Inferior parietal cortex (tissue), 1 donor: ENCODE measurements around the gene COL8A2.

Source experiments
- DNase-seq: peaks from one replicate; pipeline ENCODE4 v3.0.0-alpha.2; 2016; ENCODE audit errors: extremely low spot score

COL8A2 gene

DNA sequence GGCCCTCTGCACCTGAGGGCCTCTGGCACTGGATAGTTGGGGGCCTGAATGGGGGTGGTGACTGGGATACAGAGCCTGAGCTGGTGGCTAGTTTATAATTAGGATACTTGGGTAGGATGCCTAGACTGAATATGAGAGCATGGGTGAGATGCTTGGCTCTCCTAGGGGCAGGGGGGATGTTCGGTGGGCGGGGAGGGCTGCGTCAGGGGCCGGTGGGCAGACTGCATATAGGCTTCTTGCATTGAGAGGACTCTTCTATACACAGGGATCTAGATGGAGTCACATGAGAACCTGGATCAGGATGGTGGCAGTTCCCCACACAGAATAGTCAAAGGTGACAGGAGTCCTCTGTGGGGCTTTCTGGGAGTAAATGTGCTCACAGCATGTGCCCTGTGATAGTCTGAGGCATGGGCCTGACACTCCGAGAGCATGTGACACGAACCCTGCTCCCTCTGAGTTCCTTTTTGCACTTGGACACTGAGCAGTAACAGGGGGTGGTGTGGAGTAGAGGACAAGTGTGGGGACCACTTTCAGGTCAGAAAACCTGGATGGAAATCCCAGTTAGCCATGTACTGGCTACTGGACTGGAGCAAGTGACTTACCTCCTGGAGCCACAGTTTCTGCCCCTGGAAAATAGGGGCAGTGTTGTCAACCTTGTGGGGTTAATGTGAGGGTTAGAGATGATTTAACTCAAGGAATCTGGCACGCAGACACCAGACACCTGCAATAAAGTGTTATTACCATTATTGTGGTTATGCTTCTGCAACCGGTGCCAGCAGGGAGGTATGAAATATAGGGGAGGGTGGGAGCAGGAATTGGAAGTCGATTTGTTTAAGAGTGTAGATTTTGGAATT lies 33.2 kb upstream of the COL8A2 start:
- no peak for DNase-seq

DNA sequence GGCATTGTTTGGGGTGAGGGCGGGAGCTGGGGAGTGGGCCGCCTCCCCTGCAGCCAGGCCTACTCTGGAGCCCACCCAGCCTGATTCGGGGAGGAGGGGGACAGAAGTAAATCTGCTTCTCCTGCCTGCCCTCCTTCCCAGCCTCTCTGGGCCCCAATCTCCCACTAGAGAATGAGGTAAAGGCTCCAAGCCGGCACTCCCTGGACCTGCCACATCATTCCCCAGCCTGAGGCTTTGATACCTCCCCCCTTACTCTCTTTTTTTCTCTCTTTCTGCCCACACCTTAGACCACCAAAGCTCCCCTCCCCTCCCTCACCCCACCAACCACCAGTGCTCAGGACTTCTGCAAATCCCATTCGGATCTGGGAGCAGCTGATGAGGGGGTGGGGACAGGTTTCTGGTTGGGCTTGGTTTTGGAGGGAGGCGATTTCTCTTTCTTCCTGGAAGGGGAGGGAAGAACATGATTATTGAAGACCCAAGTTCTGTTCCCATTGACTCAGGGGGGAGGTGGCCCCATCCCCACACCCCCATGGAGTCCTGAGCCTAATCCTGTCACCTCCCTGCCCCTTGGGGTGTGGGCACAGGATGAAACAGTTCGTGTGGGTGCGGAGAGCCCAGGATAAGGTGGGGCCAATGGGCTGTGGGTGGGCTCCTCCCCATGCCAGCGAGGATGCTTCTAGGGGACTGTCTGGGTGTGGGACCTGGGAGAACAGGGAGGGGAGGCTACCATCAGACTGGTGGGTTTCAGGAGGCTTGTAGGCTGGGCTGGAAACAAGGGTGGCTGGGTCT lies 32.3 kb upstream of the COL8A2 start:
- no peak for DNase-seq

DNA sequence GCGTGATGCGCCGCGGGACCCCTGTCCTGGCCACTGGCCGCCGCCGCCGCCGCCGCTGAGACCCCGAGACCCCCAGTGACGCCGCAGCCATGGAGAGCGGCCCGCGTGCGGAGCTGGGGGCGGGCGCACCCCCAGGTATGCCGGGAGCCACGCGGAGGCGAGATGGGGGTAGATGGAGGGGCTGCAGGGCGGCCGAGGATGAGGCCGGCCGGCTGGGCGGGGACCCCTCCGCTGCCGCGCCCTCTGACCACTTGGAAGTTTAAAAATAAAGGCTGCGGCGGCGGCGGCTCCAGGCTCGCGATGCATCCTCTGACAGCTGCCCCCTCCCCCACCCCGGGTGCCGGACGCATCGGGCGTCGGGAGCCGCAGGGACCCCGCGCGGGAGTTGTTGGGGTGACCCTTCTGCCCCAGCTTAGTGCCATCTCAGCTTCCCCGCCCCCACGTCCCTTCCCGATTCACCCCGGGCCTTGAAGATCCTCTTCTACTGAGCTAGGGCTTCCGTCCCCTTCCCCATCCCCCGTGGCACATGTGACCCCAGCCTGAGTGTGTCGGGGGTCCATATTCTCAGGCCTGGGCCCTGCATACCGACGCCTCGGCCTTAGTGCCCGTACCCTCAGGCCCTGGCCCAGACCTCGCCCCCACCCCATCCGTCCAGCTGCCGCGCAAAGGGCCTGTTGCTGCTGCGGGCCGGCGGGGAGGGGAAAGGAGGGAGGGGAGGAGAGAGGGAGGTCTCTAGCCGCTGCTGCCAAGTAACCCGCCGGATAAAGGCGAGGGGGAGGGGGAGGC lies 31.5 kb upstream of the COL8A2 start:
- DNase-seq = no peak

DNA sequence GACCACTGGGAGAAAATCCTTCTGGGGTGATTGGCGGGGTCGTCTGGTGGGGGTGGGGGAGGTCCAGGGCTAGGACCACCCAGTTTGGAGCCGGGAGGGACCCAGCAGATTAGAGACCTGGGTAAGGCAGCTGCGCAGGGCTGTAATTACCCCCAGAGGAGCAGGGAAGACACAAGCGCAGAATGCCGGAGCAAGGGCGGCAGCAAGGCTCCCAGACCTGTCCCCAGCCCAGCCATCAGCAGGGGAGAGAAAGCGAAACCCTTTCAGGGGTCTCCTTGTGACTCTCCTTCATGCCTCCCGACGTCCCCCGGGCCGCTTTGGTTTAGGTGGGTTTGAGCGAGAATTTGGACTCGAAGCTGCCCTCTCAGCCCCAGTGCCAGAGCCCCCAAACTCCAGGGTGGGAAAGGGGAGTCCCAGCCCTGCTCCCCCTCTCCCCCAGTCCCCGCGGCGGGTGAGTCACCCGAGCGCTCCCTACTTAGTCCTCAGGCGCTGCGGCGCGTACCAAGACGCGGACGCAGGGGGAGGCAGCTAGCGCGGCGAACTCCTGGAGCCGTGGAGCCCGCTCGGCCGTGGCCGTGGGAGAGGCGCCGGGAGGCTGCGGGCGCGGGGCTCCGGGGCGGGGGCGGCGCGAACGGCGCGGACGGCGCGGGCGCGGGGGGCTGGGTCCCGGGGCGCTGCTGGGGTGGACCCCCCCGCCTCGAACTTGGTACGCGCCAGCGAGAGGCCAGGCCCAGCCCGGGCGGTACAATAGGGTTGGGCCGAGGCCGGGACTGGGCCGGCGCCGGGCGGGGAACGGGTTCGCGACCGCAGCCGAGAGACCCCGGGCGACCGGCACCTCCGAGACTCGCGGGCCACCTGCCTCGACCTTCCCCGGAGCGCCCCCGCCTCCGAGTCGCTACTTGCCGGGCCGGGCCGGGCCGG lies 30.6 kb upstream of the COL8A2 start, which contains the start of gene MAP7D1:
MAP7D1 (plus strand) TSS at position 753 of the 921 bp plus-strand sequence. CDS start 258 bp downstream, outside the sequence.
- peak; percentile 82 for DNase-seq

- DNase-seq = no peak
Observed at GRCh38 chr1:36154765-36155407, 29.9 kb upstream of the COL8A2 start.

DNA sequence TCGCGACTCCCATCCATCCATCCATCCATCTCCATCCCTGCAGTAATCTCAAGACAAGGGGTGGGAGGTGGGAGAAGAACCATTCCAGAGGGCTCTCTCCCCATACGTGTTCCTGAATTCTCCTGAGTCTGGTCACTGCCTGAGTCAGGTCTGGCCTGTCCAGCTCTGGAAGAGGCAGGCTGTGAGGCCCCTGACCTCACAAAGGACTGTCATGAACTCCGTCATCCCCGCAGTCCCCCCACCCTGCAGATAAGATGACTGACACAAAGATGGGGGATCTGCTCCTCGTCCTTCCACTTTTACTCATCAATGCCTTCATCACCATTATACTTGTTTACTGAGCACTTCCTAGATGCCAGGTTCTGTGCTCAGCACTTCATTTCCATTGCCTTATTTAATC lies 29.3 kb upstream of the COL8A2 start:
- DNase-seq = no peak

DNA sequence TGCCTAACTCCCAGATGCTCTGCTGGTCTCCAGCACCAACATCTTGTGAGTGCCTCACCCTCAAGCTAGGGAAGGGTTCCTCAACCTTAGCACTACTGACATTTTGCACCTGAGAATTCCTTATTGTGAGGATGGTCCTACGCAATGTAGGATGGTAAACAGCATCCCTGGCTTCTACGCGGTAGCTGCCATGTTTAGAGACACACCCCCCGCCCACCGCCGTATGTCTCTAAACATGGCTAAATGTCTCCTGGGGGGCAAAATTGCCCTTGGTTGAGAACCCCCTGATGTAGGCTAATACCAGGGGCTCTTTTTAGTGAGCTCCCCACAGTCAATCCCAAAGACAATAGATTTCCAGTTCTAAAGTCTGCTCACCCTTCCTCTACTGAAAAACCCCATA lies 28.5 kb upstream of the COL8A2 start:
- DNase-seq = no peak

DNA sequence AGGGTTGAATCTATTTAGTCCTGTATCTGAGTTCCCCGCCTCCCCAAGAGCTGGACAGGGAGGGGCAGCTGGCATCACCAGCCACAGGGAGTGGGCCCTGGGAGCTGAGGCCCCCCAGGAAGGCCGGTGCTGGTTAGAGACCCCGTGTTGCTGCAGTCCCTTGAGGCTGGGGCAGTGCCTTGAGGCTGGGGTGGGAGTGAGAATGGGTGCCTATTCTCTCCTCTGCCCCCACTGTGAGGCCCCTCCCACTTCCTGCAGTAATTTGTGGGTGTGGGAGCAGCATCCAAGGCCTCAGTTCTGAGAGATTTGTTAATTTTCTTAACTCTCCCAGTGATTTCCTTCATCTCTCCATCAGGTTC lies 26.8 kb upstream of the COL8A2 start:
- no peak for DNase-seq

DNA sequence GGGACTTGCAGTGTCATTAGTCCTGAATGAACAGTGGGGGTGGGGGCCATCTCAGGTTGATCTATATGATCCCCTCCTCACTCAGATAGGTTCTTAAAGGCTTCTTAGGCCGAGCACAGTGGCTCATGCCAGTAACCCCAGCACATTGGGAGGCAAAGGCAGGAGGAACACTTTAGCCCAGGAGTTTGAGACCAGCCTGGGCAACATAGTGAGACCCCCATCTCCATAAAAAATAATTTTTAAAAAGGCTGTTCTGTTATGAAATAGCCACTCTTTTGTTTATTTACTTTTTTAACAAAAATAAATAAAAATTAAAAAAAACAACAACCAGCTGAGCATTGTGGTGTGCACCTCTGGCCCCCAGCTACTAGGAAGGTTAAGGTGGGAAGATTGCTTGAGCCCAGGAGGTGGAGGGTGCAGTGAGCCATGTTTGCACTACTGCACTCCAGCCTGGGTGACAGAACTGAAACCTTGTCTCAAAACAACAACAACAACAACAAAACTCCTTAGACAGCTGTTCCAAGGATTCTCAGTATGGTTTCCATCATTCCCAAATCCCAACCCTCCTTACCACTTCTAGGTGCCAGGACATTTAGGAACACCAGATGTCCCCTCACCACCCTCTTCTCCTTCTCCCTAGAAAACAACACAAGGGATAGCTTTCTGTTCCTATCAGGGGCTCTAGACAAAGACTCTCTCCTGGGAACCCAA lies 26.3 kb upstream of the COL8A2 start:
- DNase-seq = no peak

DNA sequence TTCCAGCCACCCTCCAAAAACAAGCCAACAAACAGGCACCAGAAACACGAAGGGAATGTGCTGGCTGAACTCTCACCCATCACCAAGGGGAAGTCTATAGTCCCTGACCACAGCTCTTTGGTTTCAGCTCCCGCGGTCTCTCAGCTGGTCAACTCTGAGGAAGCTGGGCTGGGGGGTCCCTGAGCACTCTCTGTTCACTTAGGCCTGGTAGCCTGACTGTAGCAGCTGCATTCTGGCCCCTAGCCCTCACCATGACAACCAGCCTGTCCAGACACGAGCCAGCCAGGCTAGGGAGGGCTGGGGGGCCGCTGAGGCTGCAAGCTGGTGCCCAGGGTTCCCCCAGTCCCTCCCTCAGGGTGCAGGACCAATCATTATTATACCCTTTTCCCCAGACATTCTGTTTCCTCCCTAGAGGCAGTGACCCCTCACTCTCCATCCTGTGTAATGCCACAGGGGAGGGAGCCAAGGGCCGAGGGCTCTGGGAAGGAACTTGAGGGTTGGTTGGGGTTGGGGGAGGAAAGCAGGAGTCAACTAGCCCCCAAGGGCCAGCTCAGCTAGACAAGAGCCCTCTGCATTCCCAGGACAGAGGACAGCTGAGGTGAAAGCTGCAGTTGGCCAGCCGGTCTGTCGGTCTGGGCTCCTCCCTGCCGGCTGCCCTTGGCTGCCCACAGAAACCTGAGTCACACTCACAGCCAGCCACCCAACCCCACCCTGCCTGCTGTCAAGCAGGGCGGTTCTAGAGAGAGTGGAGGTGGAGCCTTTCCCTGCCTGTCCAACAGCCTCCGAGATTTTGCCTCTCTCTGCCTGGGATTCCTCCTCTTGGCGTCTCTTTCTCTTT lies 25.5 kb upstream of the COL8A2 start:
- DNase-seq = peak; percentile 75

DNA sequence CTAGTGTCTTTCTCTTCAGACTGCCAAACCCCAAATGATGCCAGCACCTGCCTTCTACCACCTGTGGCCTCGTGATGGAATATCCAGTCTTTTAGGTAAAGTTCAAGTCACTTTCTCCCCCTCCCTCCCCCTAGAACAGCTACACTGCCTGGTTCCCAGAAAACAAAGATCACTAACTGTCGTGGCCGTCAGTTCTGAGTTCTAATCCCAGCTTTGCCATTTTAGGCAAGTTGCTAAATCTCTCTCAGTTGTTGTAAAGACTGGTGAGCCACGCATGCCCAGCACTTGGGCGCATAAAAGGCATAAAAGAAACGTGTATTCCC lies 24.9 kb upstream of the COL8A2 start:
- DNase-seq = no peak

DNA sequence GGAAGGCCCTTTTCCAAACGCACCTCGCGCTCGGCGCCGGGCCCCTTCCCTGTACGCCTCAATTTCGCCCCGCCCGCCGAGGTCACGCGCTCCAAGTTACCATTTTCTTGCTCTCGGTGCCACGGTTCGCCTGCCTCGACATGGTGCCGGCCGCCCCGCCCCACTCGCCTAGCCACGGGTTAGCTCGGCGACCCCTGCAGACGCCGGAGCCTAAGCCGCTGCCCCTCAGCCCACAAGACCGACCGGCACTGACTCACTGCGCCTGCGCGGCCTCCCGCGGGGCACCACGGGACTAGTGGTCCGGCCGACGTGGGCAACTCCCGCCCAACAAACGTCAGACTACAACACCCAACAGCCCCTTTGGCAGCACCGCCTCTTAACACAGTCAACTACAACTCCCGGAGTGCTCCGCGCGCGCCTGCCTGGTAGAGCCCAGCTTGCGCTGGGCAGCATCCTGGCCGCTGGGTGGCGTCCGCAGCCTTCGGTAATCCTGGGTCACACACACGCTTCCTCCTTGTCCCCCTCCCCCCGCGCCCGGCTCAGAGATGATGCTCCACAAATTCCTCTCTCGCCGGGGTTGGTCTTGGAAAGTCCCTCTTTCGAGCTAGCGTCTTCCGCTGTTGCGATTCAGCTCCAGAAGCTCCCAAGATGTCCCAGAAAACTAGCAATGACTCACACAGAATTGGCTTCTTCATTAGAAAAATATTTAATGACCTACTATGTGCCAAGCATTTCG lies 24.4 kb upstream of the COL8A2 start, which contains the start of gene TRAPPC3:
TRAPPC3 (minus strand) TSS at position 250 of the 736 bp plus-strand sequence; CDS start at position 142, 108 bp downstream.
- peak; percentile 99 for DNase-seq

DNA sequence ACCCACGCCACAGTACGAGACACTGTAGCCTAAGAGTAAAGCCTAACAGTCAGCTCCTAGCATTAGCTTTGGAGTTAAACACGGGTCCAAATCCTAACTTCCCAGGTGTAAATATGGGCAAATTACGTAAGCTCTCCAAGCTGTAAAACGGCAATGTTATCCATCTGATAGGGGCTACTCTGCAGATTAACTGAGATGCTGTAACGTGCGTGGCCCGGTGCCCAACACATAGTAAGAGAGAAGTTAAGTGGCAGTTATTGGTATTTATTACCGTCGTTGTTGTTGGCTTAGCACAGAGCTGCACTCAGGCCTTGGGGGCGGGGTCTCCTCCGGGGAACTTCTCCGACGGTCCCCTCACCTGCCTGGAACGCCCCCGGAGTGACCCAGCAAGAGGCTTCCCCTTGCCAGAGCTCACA lies 23.8 kb upstream of the COL8A2 start:
- no peak for DNase-seq

GRCh38 chr1:36144413-36144812 lies 19.4 kb upstream of the COL8A2 start:
- no peak for DNase-seq

- peak; percentile 0 for DNase-seq
Observed at GRCh38 chr1:36143424-36143823, 18.4 kb upstream of the COL8A2 start.

- no peak for DNase-seq
Observed at GRCh38 chr1:36142121-36142520, 17.1 kb upstream of the COL8A2 start.

DNA sequence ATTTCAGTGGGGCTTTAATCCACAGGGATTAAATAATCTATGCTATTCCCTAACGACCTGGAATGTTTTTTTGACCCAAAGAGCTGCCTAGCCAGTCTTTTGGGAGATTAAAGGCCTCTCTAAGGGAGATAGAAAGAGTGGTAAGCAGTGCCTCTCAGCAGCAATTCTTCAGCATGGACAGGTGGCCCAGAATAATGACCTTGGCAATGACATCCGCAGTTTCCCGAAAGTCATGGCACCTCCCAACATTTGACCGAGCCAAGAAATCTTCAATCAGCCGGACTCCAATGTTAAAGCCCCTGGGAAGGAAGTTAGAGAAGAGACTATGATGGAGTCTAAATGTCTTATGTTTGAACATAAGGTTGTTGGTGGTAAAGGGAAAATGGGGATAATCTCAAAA lies 14.5 kb upstream of the COL8A2 start:
- no peak for DNase-seq

- no peak for DNase-seq
Observed at GRCh38 chr1:36137776-36138175, 12.8 kb upstream of the COL8A2 start.
